ENCODE data around the gene PTH1R.

Gene PTH1R

GRCh38 chr3:46865031-46865507 is 12.5 kb upstream of the PTH1R start:
- FAIRE-seq: no peak

- FAIRE-seq: no peak
Measured at GRCh38 chr3:46865546-46865945, 12.0 kb upstream of the PTH1R start.

- FAIRE-seq: no peak
Measured at GRCh38 chr3:46866032-46866595, 11.4 kb upstream of the PTH1R start.

GRCh38 chr3:46866720-46867549 is 10.6 kb upstream of the PTH1R start:
- FAIRE-seq: no peak

- no peak for FAIRE-seq
Measured at GRCh38 chr3:46867550-46867898, 10.0 kb upstream of the PTH1R start.

- no peak for FAIRE-seq
Measured at GRCh38 chr3:46868287-46868686, 9.2 kb upstream of the PTH1R start.

GRCh38 chr3:46868948-46869347 is 8.6 kb upstream of the PTH1R start:
- no peak for FAIRE-seq

GRCh38 chr3:46869440-46869839 is 8.1 kb upstream of the PTH1R start:
- no peak for FAIRE-seq

- no peak for FAIRE-seq
Measured at GRCh38 chr3:46870651-46871050, 6.9 kb upstream of the PTH1R start.

- FAIRE-seq: no peak
Measured at GRCh38 chr3:46871222-46871621, 6.3 kb upstream of the PTH1R start.

- FAIRE-seq: no peak
Measured at GRCh38 chr3:46873521-46873920, 4.0 kb upstream of the PTH1R start.

GRCh38 chr3:46874430-46874829 is 3.1 kb upstream of the PTH1R start:
- FAIRE-seq: no peak

GRCh38 chr3:46875560-46875959 is 2.0 kb upstream of the PTH1R start:
- no peak for FAIRE-seq

- no peak for FAIRE-seq
Measured at GRCh38 chr3:46876313-46877300, 914 bp upstream of the PTH1R start.

- FAIRE-seq: no peak
Measured at GRCh38 chr3:46878781-46879436, 1.4 kb downstream of the PTH1R start.

- no peak for FAIRE-seq
Measured at GRCh38 chr3:46880884-46881595, 3.5 kb downstream of the PTH1R start.

- no peak for FAIRE-seq
Measured at GRCh38 chr3:46881596-46882376, 4.3 kb downstream of the PTH1R start.

GRCh38 chr3:46882377-46883053 is 5.0 kb downstream of the PTH1R start:
- no peak for FAIRE-seq

- no peak for FAIRE-seq
Measured at GRCh38 chr3:46883054-46883829, 5.7 kb downstream of the PTH1R start.

GRCh38 chr3:46883830-46884185 is 6.3 kb downstream of the PTH1R start:
- no peak for FAIRE-seq

Measured in colon (tissue), 2 donors.